ENCODE data around the gene FHAD1. TPM values are rescaled to one million over a fixed set of nuclear protein-coding genes. Genes with fewer than 3 reads are reported as not detected.
"Not testable (repeated sequence)": the region's sequence is repeated elsewhere in the genome, so short reads cannot be mapped to it uniquely, and the experiment has no call there.

Gene FHAD1
- total RNA-seq, 1 donor: 0.10 TPM

DNA sequence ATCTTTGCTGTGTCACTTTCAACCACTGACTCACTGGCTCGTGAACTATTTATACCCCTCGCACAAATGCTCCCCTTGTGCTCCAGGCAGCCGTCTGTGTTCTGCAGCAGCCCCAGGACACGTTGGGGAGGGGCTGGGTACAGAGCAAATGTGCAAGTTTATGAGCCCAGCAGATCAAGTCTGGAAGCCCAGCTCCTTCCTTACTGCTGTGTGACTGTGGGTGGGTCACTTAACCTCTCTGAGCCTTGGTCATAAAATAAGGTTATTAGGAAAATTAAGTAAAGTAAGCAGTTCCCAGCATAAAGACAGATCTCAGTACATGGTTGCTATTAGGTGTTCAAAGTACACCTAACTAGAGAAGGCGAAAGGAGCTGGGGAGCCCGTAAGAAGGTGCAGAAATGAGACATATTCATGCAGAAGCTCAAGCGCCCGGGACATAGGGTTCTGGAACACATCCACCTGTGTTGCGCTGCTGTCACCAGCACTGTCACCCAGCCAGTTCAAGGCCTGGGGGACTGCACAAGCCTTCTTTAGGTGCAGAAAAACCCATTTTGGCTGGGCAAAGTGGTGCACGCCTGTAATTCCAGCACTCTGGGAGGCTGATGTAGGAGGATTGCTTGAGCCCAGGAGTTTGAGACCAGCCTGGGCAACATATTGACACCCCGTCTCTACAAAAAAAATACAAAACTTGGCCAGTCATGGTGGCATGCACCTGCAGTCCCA lies 176.5 kb downstream of the FHAD1 start:
- peaks cover 45% of the 10 kb centered on the region for H3K4me1 ChIP-seq (ENCODE audit: insufficient read depth, low read length)
- H3K27me3 ChIP-seq (ENCODE audit: insufficient read depth, low read length): no peaks in the 10 kb centered on the region
- no peak overlapping the region for H3K4me3 ChIP-seq (ENCODE audit: low read length)
- H3K9me3 ChIP-seq (ENCODE audit: low read depth, low read length): no peaks in the 10 kb centered on the region

DNA sequence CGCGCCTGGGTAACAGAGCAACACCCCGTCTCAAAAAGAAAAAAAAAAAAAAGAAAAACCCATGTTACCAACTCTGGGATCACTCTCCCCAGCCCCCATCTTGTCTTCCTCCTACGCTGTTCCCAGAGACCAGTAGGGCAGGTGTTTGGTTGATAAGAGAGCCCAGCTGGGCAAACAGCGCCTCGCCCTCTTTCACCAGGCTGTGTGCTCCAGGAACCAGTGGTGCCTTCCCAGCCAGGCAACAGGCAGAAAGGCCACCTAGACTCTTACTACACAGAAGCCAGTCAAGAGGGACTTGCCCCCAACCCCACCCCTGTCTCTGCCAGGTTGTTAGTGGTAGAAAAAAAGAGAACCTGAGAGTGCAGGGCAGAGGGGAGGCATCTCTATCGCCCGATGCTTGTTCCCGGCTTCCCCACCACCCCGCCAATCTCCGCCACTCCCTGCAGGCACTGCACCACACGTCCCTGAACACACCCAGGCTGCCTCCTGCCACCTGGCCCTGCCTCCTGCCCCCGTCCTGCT lies 177.2 kb downstream of the FHAD1 start:
- no peaks in the 10 kb centered on the region for H3K9me3 ChIP-seq (ENCODE audit: low read depth, low read length)
- no peaks in the 10 kb centered on the region for H3K27me3 ChIP-seq (ENCODE audit: insufficient read depth, low read length)
- peaks cover 40% of the 10 kb centered on the region for H3K4me1 ChIP-seq (ENCODE audit: insufficient read depth, low read length)
- H3K4me3 ChIP-seq (ENCODE audit: low read length): no peak overlapping the region

DNA sequence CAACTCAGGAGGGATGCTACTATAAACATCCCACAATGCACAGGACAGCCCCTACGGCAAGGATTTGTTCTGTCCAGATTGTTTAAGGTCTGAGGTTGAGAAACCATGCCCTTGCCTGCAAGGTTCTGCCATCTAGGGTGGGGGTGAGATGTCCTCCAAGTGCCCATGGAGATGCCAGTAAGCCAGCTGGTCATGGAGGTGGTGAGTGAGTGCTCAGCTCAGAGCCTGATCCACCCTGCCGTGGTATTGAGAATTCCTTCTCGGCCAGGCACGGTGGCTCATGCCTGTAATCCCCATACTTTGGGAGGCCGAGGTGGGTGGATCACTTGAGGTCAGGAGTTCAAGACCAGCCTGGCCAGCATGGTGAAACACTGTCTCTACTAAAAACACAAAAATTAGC lies 178.0 kb downstream of the FHAD1 start:
- no peaks in the 10 kb centered on the region for H3K9me3 ChIP-seq (ENCODE audit: low read depth, low read length)
- peaks cover 35% of the 10 kb centered on the region for H3K4me1 ChIP-seq (ENCODE audit: insufficient read depth, low read length)
- H3K27me3 ChIP-seq (ENCODE audit: insufficient read depth, low read length): no peaks in the 10 kb centered on the region
- H3K4me3 ChIP-seq (ENCODE audit: low read length): no peak overlapping the region

- H3K4me1 ChIP-seq (ENCODE audit: insufficient read depth, low read length): peaks cover 30% of the 10 kb centered on the region
- no peaks in the 10 kb centered on the region for H3K27me3 ChIP-seq (ENCODE audit: insufficient read depth, low read length)
- H3K9me3 ChIP-seq (ENCODE audit: low read depth, low read length): no peaks in the 10 kb centered on the region
- H3K4me3 ChIP-seq (ENCODE audit: low read length): no peak overlapping the region
Measured at GRCh38 chr1:15425521-15425920, 178.5 kb downstream of the FHAD1 start.

DNA sequence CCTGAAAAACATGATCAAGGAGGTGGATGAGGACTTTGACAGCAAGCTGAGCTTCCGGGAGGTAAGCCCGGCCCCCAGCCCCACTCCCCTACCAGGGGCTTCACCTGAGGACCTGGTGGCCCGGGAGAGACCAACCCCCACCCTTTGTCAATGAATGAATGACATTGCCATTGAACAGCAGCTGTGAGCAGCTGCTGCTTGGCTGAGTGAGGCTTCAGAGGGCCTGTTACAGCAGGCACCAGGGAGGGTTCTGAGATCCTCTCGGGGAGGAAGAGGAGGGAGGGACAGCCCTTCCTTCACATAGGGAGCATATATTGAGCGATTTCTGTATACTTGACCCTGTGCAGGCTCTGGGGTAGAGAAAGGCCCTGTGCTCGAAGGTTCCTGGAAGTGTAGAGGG lies 178.9 kb downstream of the FHAD1 start:
- Histone ChIP-seq H3K4me1 (ENCODE audit: insufficient read depth, low read length) (peaks cover 26% of the 10 kb centered on the region), H3K27me3 (ENCODE audit: insufficient read depth, low read length) (no peaks in the 10 kb centered on the region), H3K4me3 (ENCODE audit: low read length) (no peak overlapping the region), H3K9me3 (ENCODE audit: low read depth, low read length) (no peaks in the 10 kb centered on the region)

GRCh38 chr1:15426492-15427279 lies 179.7 kb downstream of the FHAD1 start:
- Histone ChIP-seq H3K4me3 (ENCODE audit: low read length) (no peak overlapping the region), H3K4me1 (ENCODE audit: insufficient read depth, low read length) (peaks cover 22% of the 10 kb centered on the region), H3K9me3 (ENCODE audit: low read depth, low read length) (no peaks in the 10 kb centered on the region), H3K27me3 (ENCODE audit: insufficient read depth, low read length) (no peaks in the 10 kb centered on the region)

- Histone ChIP-seq H3K4me3 (ENCODE audit: low read length) (no peak overlapping the region), H3K27me3 (ENCODE audit: insufficient read depth, low read length) (no peaks in the 10 kb centered on the region), H3K9me3 (ENCODE audit: low read depth, low read length) (no peaks in the 10 kb centered on the region), H3K4me1 (ENCODE audit: insufficient read depth, low read length) (peaks cover 22% of the 10 kb centered on the region)
Measured at GRCh38 chr1:15427280-15427666, 180.2 kb downstream of the FHAD1 start.

GRCh38 chr1:15428252-15428651 lies 181.2 kb downstream of the FHAD1 start:
- H3K9me3 ChIP-seq (ENCODE audit: low read depth, low read length); H3K27me3 ChIP-seq (ENCODE audit: insufficient read depth, low read length); H3K4me3 ChIP-seq (ENCODE audit: low read length): not testable (repeated sequence)
- H3K4me1 ChIP-seq (ENCODE audit: insufficient read depth, low read length): peaks cover 17% of the 10 kb centered on the region

- Histone ChIP-seq H3K9me3 (ENCODE audit: low read depth, low read length) (no peaks in the 10 kb centered on the region), H3K27me3 (ENCODE audit: insufficient read depth, low read length) (no peaks in the 10 kb centered on the region), H3K4me1 (ENCODE audit: insufficient read depth, low read length) (peaks cover 14% of the 10 kb centered on the region), H3K4me3 (ENCODE audit: low read length) (no peak overlapping the region)
Measured at GRCh38 chr1:15428815-15429435, 181.9 kb downstream of the FHAD1 start.

- no peak overlapping the region for H3K4me3 ChIP-seq (ENCODE audit: low read length)
- no peaks in the 10 kb centered on the region for H3K9me3 ChIP-seq (ENCODE audit: low read depth, low read length)
- peaks cover 19% of the 10 kb centered on the region for H3K4me1 ChIP-seq (ENCODE audit: insufficient read depth, low read length)
- H3K27me3 ChIP-seq (ENCODE audit: insufficient read depth, low read length): no peaks in the 10 kb centered on the region
Measured at GRCh38 chr1:15429701-15430149, 182.7 kb downstream of the FHAD1 start.

DNA sequence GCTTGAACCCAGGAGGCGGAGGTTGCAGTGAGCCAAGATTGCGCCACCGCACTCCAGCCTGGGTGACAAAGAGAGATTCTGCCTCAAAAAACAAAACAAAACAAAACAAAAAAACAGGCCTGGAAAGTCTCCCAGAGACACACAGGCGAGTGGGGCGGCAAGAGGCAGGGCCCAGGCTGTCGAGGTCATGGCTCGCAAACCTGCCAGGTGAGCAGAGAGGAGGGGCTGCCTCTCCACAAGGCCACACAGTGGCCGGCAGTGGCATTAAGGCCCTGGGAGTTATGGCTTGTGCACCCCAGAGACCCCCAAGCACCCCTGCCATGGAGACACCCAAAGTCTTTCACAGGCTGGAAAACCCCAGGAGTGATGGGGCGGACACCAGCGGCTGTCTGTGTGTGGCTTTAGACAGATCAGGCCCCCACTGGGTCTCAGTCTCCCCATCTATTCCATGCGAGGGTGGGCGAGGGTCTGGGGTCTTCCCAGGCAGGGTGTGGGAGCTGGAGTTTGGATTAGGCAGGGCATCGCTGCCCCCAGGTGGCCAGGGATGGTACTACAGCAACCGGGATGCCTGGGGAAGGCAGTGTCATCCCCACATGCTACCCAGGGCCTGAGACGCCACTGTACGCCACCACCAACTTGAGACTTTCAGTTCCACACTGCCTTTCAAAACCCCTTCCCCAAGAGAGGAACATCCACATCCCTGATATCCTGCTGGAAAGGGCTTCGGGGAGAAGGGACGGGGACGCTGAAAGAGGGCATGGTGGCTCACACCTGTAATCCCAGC lies 184.0 kb downstream of the FHAD1 start:
- H3K27me3 ChIP-seq (ENCODE audit: insufficient read depth, low read length): no peaks in the 10 kb centered on the region
- H3K4me1 ChIP-seq (ENCODE audit: insufficient read depth, low read length): peaks cover 20% of the 10 kb centered on the region

DNA sequence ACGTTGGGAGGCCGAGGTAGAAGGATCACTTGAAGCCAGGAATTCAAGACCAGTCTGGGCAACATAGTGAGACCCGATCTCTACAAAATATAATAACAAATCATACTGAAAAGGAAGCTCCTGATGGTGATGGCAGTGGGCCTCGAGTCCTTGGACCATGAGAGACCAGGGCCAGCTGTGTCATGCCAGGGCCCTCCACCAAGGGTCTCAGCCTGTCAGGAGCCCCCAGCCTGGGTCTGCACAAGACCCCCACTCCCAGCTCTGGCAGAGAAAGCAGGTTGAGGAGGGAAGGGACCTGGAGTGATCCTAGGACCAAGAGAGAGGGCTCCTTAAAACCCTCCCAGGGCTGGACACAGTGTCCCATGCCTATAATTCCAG lies 184.5 kb downstream of the FHAD1 start:
- Histone ChIP-seq H3K4me1 (ENCODE audit: insufficient read depth, low read length) (peaks cover 17% of the 10 kb centered on the region), H3K27me3 (ENCODE audit: insufficient read depth, low read length) (no peaks in the 10 kb centered on the region), H3K9me3 (ENCODE audit: low read depth, low read length) (no peaks in the 10 kb centered on the region), H3K4me3 (ENCODE audit: low read length) (no peak overlapping the region)

More for the DNA sequence above, 184.0 kb downstream of the FHAD1 start:
- Histone ChIP-seq H3K9me3 (ENCODE audit: low read depth, low read length) (no peaks in the 10 kb centered on the region), H3K4me3 (ENCODE audit: low read length) (no peak overlapping the region)

DNA sequence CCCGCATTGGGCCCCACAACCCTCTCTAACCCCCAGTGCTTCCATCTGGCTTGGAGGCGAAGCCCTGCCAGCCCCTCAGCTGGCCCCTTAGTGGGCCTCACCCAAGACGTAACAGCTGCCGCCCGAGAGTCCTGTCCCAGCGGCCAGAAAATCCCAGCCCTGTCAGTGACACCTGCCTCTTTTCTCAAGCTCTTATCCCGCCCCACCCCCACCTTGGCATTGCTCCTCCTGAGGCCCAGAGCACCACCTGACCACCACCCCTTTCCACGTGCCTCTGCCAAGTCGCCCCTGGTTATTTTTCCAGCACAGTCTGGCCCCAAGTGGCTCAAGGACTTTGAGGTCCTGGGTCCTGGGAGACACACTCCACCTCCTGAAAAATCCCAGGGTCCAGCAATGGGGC lies 185.3 kb downstream of the FHAD1 start:
- H3K9me3 ChIP-seq (ENCODE audit: low read depth, low read length): no peaks in the 10 kb centered on the region
- no peak overlapping the region for H3K4me3 ChIP-seq (ENCODE audit: low read length)
- H3K27me3 ChIP-seq (ENCODE audit: insufficient read depth, low read length): no peaks in the 10 kb centered on the region
- peaks cover 17% of the 10 kb centered on the region for H3K4me1 ChIP-seq (ENCODE audit: insufficient read depth, low read length)

- H3K4me1 ChIP-seq (ENCODE audit: insufficient read depth, low read length): peaks cover 17% of the 10 kb centered on the region
- no peak overlapping the region for H3K4me3 ChIP-seq (ENCODE audit: low read length)
- no peaks in the 10 kb centered on the region for H3K27me3 ChIP-seq (ENCODE audit: insufficient read depth, low read length)
- H3K9me3 ChIP-seq (ENCODE audit: low read depth, low read length): no peaks in the 10 kb centered on the region
Measured at GRCh38 chr1:15433471-15433870, 186.4 kb downstream of the FHAD1 start.

Measured in mononuclear cell (primary cell).